Smooth muscle cell (in vitro differentiated cells): ENCODE data around the gene CMAS. TPM values are rescaled to one million over a fixed set of nuclear protein-coding genes. Genes with fewer than 3 reads are reported as not detected.

Experiments
- DNase-seq: peaks from one replicate; lab custom pipeline; 2025; ENCODE audit not compliant: unreplicated experiment; lab: John Stamatoyannopoulos, UW
- H2AFZ ChIP-seq: fragments of 200-600 bp; sonication (generic); 2 replicates; pipeline ENCODE4 v1.6.0; 2016; ENCODE audit warnings: antibody characterized with exemption, low read depth, mild to moderate bottlenecking
- H3F3A ChIP-seq: fragments of 200-600 bp; sonication (generic); 2 replicates; pipeline ENCODE4 v1.6.0; 2017; ENCODE audit warnings: antibody characterized with exemption, low read depth
- H3K27ac ChIP-seq: fragments of 200-600 bp; sonication (generic); 2 replicates; pipeline ENCODE4 v1.5.1; 2016; ENCODE audit warnings: low read depth, mild to moderate bottlenecking
- H3K27me3 ChIP-seq: fragments of 200-600 bp; sonication (generic); 2 replicates; pipeline ENCODE4 v1.6.1; 2016; ENCODE audit warnings: low read depth, mild to moderate bottlenecking
- H3K36me3 ChIP-seq: fragments of 200-600 bp; sonication (generic); 2 replicates; pipeline ENCODE4 v1.5.1; 2016; ENCODE audit warnings: low read depth
- H3K4me1 ChIP-seq: fragments of 200-600 bp; sonication (generic); 2 replicates; pipeline ENCODE4 v1.5.1; 2016; ENCODE audit warnings: low read depth
- H3K4me2 ChIP-seq: fragments of 200-600 bp; sonication (generic); 2 replicates; pipeline ENCODE4 v1.6.0; 2016; ENCODE audit warnings: mild to moderate bottlenecking
- H3K4me3 ChIP-seq: fragments of 200-600 bp; sonication (generic); 2 replicates; pipeline ENCODE4 v1.5.1; 2016; ENCODE audit warnings: mild to moderate bottlenecking
- H3K79me2 ChIP-seq: fragments of 200-600 bp; sonication (generic); 2 replicates; pipeline ENCODE4 v1.6.0; 2016; ENCODE audit warnings: low read depth, mild to moderate bottlenecking
- H3K9ac ChIP-seq: fragments of 200-600 bp; sonication (generic); 2 replicates; pipeline ENCODE4 v1.6.0; 2016; ENCODE audit warnings: low read depth
- H3K9me3 ChIP-seq: fragments of 200-600 bp; sonication (generic); replicated peaks from 2 replicates; pipeline ENCODE4 v1.5.1; 2016; ENCODE audit warnings: low read depth
- H4K20me1 ChIP-seq: fragments of 200-600 bp; sonication (generic); 2 replicates; pipeline ENCODE4 v1.6.0; 2016; ENCODE audit warnings: low read depth
- CTCF ChIP-seq: fragments of 200-600 bp; sonication (generic); IDR thresholded peaks from 2 replicates; pipeline ENCODE4 v1.5.1; 2017; ENCODE audit warnings: borderline replicate concordance, mild to moderate bottlenecking, antibody characterized with exemption; ENCODE audit not compliant: insufficient read depth, poor library complexity, severe bottlenecking
- WGBS: methylation state at CpG from one replicate; pipeline ENCODE4 v1.1.7; 2016; ENCODE audit warnings: low lambda C conversion rate; 5-methylcytosine and 5-hydroxymethylcytosine counted together
- polyA plus RNA-seq: library from polyadenylated mRNA; unstranded; fragments of >200 nt; fragmentation: Nextera tagmentation; extraction: Ambion mirVana; gene quantifications from 2 replicates; pipeline ENCODE4 v1.2.1, GENCODE V29; 2016
- total RNA-seq: library from RNA; depleted of rRNA; stranded (reverse); fragments of >200 nt; gene quantifications from 2 replicates; pipeline ENCODE4 v1.2.3, GENCODE V29; 2014

Gene CMAS
- total and polyA plus RNA-seq, 2 experiments from 2014 or later, result 33.8 to 48.9 TPM

GRCh38 chr12:22082190-22082701, 36.2 kb downstream of the CMAS start:
- no peaks in the 10 kb centered on the region for H3K36me3 ChIP-seq
- no peaks in the 10 kb centered on the region for H3K4me1 ChIP-seq
- DNase-seq, result no peak
- H3K27ac ChIP-seq, result no peak overlapping the region
- no peak overlapping the region for H3K9ac ChIP-seq
- no peaks in the 10 kb centered on the region for H4K20me1 ChIP-seq
- H3K79me2 ChIP-seq, result no peaks in the 10 kb centered on the region
- H3K4me2 ChIP-seq, result no peak overlapping the region
- no peak overlapping the region for H3K4me3 ChIP-seq
- no peaks in the 10 kb centered on the region for H3K9me3 ChIP-seq
- no peaks in the 10 kb centered on the region for H3K27me3 ChIP-seq
- TF ChIP-seq CTCF, result no peak
- WGBS, result 87% methylated on average over 10 of the region's 10 CpGs
- no peak overlapping the region for H2AFZ ChIP-seq
- no peaks in the 10 kb centered on the region for H3F3A ChIP-seq

GRCh38 chr12:22083167-22083566, 37.1 kb downstream of the CMAS start:
- Histone ChIP-seq H4K20me1 (no peaks in the 10 kb centered on the region), H3K79me2 (no peaks in the 10 kb centered on the region), H3F3A (no peaks in the 10 kb centered on the region), H3K4me2 (no peak overlapping the region), H2AFZ (no peak overlapping the region), H3K9ac (no peak overlapping the region), H3K27me3 (no peaks in the 10 kb centered on the region), H3K9me3 (no peaks in the 10 kb centered on the region), H3K4me3 (no peak overlapping the region), H3K27ac (no peak overlapping the region), H3K4me1 (no peaks in the 10 kb centered on the region), H3K36me3 (no peaks in the 10 kb centered on the region)
- peak; percentile 67 for TF ChIP-seq CTCF
- DNase-seq, result no peak

GRCh38 chr12:22084852-22085251, 38.8 kb downstream of the CMAS start:
- 80% methylated on average over 1 of the region's 1 CpG for WGBS
- no peaks in the 10 kb centered on the region for H4K20me1 ChIP-seq
- H3K27me3 ChIP-seq, result no peaks in the 10 kb centered on the region

More at GRCh38 chr12:22084852-22085251, 38.8 kb downstream of the CMAS start:
- no peak for TF ChIP-seq CTCF
- Histone ChIP-seq H3K36me3 (no peaks in the 10 kb centered on the region), H3K79me2 (no peaks in the 10 kb centered on the region), H3K27ac (no peak overlapping the region), H3K4me3 (no peak overlapping the region), H2AFZ (no peak overlapping the region), H3K4me1 (no peaks in the 10 kb centered on the region), H3F3A (no peaks in the 10 kb centered on the region), H3K9ac (no peak overlapping the region), H3K4me2 (no peak overlapping the region), H3K9me3 (no peaks in the 10 kb centered on the region)
- no peak for DNase-seq
